Glomerular endothelial cell (primary cell): ENCODE data around the gene PRKG1. TPM values are rescaled to one million over a fixed set of nuclear protein-coding genes. Genes with fewer than 3 reads are reported as not detected.

ENCODE experiments used
- DNase-seq: peaks from one replicate; pipeline ENCODE4 v3.0.0-alpha.2; 2011; ENCODE audit warnings: low read depth, low spot score; ENCODE audit errors: extremely low read depth
- total RNA-seq: library from RNA; depleted of rRNA; stranded (reverse); fragments of >200 nt; gene quantifications from 2 replicates; pipeline ENCODE4 v1.2.3, GENCODE V29; 2015

Gene PRKG1
- total RNA-seq, 1 donor from 2014 or later, result 4.9 TPM

DNA sequence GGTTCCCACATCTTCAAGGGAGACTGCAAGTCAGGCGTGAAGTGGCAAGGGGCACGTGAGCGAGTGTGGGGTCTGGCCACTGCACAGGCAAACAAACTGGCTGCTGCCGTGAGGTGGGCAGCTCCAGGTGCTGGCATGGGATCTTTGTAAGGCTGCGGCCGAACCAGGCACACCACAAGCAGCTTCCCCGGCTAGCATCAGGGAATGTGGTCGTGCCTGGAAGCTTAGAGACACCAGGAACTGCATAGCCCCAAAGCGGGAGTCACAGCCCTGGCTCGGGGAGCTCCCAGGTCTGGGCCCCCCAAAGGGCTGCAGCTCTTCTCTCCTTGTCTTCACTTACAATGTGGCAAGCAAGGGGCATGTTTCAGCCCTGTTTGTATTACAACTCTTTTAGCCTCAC is 988.9 kb downstream of the PRKG1 start:
- DNase-seq, result no peak

DNA sequence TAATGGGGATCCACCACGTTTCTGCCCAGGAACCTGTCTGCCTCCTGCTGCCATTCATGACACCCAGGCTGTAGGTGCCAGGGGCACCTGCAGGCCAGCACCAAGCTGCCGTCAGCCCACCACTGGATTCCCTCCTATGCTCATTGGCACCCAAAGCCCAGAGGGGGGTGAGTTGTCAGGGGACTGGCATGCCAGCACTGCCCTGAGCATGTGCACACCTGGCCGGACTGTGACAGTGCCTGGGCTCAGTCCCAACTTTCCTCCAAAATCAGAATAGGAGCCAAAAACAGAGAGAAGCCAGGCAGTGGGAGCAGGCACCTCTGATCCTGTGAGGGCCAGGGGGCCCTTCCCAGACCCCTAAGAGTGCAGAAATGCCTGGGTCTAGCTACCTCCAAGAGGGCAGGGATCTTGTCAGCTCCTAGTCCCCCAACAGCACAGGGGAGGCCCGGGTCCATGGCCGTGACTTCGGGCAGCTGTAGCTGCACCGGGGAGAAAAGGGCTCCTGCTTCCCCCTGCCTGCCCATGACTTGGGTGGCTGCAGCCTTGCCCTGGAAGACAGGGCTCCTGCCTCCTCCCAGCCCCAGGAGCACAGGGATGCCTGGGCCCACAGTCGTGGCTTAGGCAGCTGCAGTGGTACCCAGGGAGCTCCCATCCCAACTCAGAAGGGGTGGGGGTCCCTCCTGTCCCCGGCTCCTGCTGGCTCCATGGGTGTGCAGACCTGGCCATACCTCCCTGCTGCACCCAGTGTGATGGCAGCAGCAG is 990.0 kb downstream of the PRKG1 start:
- no peak for DNase-seq

DNA sequence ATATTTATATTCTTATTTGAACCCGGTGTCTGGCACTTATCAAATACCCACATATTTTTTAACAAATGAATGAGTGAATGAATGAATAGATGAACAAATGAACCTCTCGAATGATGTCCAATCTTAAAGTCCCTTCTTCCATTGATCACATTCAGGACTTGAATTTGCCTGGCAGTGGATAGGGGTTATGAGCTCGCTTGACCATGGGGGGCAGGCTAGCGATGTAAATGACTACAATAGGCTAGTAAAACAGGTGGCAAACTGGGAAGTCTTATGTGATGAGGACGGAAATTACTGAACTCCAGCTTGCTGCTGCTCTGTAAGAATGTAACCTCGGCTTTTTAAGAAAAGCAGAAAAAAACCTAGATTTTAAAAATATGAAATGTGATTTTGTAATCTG is 992.1 kb downstream of the PRKG1 start:
- no peak for DNase-seq

DNA sequence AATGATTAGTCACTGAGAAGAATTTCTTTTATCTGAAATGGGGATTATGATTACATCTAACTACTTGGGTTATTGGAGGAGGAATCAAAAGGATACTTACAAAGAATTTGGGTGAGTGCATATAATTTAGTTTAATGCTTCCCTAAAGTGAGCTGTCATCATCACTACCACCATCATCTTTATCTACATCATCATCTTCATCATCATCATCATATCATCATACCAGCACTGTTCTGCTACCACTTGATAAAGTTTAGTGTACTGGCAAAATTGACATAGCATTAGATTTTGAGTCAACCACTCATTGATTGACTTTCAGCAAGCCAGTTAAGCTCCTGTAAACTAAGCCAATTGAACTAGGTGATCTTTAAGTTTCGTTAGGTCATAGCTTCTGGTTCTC is 994.2 kb downstream of the PRKG1 start:
- no peak for DNase-seq

DNA sequence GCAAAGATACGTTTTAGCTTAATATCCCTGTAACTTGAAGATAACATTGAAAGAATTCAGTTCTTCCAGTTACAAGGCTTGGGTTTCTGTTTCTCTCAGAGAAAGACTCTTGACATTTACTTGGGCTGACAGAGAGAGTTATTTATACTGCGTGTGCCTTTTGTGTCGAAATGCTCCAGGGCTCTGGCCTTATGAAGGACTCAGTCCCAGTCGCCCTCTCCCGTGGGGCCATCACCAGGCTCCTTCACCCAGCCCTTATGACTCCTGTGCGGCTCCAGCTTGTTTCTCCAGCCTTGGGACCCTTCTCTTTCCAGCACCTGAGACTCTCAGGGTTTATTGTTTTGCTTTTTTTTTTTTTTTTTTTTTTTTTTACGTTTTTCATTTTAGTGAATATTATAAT is 997.5 kb downstream of the PRKG1 start:
- no peak for DNase-seq

DNA sequence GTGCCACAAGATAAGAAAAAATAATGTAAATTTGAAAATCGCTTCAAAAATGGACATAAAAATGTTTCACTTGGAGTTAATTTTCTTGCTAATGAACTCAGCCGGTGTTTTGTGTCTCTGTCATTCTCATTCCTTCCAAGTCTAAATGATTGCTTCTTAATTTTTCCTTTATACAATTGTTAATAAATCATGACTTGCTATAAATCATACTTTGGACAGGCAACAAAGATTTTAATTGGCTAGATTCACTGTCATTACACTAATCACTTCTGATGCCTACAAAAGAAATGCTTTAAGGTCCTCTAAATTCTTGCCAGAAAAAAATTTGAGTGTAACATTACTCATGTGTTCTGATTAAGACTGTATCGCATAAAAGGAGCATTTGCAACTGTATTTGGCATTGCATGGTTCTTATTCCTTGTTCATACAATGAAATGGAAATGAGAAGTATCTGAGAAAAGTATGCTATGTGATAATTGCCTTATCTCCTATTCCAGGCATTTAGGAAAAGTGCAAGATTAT is 1000.3 kb downstream of the PRKG1 start:
- DNase-seq, result no peak

DNA sequence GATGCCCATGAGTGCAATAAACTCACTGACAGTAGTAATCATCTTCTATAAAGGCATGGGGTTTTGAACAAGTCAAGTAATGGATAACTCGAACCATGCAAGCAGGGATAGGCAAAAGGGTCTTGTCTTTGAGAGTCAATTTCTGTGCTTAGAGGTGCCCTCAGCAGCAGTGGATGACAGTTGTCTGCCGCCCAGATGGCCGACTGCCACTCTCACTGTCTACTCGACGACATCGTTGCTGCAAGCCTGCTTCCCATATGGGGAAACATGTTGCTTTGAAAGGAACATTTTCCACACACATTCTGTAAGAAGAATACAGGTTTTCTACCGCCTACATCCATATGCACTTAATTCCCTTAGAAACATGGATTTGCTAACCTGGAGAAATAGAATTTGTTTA is 1003.5 kb downstream of the PRKG1 start:
- DNase-seq, result no peak

DNA sequence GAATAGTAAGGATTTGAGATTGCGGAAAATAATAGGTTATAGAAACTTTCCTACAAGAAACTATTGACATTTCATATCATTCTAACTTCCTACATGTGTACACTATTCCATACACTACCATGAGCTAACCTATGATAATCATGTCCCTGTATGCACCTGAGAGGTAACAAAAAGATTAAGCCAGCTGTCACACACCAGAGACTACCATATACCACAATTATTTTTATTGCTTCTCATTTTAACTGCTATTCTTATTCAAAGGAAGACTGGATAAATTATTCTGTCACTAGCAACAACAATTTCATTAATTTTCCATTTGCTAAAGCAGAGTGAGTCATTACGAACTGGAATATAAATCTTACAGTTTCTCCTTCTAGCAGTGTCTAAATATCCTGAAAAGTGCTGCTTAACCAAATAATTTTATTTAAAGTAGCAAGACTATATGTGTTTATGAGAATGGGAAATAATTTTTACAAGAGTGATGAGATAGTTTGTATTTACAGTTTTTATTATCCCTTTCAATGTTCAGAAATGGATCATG is 1004.2 kb downstream of the PRKG1 start:
- DNase-seq, result no peak

DNA sequence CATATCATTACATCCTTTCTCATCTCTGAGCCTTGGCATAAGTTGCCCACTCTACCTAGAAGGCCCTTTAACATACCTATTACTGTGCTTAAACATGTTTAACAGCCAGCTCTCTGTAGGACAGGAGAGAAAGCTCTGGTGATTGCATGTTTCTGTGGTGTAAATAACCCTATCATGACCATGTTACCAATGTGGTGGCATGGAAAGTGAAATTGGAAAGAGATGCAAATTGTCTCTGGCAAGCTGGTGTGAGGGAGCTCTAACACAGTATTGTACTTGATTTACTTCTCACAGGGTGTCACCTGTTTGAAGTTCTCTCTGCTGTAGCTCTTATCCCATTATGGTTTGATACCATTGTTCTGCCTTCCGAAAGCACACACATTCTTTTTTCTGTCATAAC is 1008.0 kb downstream of the PRKG1 start:
- no peak for DNase-seq

DNA sequence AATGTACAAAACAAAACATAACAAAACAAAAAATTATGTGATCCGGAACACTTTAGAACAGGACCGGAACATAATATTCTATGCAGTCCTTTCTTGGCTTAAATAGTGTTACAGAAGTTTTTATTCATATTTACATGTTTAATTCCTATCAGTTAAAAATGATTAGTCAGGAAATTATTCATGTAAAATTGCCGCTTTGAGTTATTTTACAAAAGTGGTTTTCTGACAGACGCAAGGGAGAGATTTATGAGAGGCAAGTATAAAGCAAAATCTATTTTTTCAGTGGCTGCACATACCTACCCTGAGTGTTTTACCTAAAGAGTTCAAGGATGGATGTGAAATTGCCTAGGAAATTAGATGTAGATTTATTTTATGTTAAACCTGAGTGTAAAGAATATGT is 1009.1 kb downstream of the PRKG1 start:
- DNase-seq, result no peak

DNA sequence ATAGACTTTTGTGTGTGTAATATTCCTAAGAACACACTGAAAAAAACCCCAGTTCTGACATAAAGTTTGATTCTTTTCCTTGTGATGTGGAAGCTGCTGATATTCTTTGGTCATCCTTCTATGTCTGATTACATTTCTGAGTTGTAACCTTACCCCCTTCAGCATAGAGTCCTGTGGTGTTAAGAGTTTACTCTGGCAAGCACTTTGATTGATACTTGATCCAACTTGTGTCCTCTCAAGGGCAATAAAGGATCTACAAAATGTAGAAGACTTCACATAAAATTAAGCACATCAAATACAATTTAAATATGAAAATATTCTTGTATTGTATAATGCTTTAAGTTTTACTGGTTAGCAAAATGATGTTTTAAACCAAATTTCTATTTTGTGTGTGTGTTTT is 1018.1 kb downstream of the PRKG1 start:
- no peak for DNase-seq

DNA sequence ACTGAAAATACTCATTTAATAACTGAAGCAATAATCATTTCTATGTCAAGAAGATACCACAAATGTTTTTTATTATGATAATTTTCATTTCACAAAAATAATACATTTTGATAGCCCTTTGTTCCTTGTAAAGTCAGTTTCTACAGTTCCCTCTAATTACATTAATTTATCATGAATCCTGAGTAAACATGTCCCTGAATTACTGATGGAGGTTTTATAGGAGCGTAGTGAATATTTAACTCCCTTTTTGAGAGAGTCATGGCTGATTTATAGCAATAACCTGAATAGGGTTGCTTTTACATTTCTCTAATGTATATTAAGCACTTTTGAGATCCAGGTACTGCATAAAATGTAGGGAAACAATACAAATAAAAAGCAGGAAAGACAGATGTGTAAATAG is 1023.8 kb downstream of the PRKG1 start:
- DNase-seq, result no peak

DNA sequence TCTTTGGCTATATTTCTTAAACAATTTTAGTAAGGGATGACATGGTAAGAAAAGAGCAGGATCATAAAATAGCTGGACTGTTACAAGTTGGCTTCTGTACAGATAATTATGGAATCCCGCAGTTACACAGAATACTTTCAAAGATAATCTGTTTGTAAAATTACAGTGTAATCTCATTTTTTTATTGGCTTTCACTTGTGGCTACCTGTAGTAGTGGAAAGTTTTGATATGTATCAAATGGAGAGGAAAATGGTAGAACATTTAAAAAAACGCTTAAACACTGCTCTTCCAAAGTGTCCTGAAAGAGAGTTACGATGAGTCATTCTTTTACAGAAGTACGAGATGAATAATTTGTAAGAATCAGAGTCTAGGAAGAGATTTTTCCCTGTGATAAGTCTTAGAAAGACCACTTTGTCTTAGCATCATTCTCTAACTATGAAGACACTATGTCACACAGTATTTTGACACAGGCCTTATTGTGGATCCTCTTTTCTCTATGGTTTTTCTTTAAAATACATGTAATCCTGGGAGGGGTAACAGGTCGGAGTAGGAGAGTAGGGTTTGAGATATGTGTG is 1024.8 kb downstream of the PRKG1 start:
- no peak for DNase-seq

DNA sequence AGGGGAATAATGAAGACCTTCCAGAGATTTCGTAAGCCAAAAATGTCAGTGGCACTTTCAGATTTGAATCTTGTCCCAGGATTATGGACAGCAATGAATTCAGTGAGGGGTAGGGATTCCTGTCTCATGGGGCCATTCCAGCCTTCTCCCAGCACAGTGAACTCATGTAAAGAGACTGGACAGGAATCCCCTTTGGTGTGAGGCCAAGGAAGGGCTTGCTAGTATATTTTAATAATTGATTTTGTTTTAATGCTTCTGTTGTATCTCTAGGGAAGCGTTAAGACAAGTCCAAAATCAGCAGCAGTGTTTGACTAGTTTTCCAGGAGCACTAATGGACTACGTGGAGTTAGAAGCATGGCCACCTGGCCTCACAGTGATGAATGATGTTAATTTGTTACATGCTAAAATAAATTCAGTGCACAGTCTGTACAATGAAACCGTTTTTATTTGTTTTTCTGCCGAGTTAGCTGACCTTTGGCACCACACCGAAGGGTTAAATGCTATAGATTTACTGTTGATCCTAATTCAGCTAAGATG is 1025.8 kb downstream of the PRKG1 start:
- no peak for DNase-seq

DNA sequence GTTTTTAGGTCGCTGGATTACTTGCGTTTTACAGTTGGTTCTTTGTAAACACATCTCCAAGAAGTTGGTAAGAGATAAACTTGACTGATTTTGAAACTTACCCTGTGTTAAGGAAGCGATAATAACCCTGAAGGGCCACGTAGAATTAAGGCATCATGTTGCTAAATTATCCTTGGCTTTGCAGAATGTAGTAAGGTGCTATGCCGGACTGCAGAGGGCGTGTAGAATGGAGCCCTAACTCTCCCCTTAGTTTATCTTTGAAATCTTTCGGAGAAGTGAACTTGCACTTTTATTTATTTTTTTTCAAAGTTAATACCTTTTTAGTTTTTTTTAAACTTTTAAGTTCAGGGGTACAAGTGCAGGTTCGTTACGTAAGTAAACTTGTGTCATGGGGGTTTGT is 1031.0 kb downstream of the PRKG1 start:
- no peak for DNase-seq

DNA sequence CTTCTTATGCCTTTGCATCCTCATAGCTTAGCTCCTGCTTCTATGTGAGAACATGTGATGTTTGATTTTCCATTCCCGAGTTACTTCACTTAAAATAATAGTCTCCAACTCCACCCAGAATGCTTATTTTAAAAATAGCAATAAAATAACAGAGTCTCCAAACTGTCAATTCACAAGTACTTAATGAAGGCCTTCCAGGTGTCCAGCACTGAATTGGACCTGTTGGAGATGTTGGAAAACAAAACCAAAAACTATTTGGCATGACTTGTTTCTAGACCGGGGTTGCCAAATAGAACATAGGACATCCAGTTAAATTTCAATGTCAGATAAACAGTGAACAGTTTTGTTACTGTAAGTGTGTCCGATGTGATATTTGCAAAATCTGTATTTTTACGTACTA is 1031.7 kb downstream of the PRKG1 start:
- DNase-seq, result no peak

DNA sequence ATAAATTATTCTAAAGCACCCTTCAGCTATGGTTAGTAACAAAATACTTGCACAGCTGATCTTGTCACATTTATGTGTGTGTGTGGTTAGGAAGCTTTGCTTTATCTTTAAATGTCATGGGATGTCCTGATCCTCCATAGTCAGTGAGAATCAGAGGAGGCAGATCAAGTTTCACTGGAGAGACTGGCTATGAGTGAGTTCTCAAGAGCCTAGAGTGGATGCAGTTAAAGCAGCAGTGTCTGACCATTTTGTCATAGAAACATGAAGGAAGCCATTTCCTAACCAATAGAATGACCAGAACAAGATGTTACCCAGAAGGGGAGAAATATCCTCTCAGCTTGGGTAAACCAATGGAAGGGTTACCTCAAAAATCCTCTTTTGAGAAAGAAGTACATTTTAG is 1032.6 kb downstream of the PRKG1 start:
- no peak for DNase-seq

DNA sequence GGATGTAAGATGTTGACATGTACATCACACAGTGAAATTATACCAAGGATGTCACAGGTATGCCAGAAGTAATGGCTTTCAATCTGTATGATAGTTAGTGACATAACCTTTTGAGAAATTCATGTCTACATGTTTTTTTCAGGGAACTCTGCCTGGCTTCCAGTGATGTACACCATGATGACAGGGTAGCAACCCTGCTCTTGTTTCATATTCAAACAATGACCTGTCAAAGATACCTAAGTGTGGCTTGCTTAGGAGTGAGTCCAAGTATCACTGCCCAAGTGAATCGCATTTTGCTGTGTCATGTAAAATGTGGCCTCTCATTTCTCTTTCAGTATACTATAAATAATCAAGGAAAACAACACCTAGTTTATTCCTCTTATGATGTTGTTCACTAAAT is 1033.9 kb downstream of the PRKG1 start:
- no peak for DNase-seq

DNA sequence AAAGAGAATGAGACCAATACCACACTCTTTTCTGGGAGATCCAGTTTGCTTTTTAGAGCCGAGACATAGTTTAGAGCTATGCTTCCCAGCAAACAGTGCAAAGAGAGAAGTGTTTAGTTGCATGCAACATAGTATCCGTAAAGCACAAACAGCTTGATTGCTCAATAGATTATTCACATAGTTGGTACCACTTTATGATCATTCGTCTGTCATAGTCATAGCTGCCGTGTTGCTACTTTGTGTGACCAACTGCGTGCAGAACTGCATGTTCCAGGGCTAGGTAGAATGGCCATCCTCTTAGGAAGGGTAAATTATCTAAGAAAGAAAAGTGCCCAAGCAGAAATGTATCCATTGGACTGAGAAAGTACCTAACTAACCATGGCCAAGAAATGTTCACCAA is 1036.3 kb downstream of the PRKG1 start:
- DNase-seq, result no peak

DNA sequence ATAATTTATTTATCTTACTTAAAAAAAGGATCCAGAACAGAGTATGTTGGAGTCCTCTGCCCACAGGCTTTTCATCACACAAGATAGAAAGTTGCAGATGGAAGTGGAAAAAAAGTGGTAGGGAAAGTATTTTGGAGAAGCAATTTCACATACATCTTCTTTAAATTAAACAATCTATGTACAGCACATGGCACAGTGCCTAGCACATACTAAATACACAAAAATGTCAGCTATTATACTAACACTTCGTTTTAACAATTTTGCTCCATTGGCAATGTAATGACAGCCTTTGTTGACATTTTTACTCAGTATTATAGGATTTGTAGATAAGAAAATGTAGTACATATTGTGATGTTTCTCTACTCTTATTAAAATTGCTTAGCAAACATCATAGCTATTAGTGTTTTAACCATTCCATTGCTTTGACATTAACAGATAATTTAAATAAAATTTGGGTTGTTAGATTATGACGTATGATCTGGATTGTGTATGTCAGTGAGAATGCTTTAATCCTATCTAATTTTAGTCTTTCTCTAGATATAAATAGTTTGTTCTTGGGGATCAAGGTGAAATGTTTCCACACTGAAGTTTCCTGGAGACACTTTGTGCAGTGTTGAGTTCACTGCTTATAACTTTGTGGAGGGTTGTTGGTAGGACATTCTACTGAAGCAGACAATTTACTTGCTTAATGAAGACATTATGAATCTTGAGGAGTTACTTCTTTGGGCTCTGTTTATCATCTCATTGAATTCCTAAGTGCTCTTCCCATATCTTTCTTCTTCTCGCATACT is 1037.0 kb downstream of the PRKG1 start:
- no peak for DNase-seq

DNA sequence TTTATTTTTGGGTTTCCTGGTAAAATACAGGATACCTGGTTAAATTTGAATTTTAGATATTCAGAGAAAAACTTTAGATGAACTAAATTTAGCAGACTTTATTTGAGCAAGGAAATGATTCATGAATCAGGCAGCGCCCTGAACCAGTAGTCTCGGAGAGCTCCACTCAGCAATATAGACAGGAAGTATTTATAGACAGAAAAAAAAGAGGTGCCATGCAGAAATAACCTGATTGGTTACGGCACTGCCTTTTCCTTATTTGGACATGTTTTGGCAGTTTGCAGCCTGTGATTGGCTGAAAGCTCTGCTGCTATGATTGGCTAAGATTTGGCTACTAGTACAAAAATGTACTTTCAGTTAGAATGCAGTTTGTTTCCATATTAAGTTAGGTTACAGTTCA is 1041.5 kb downstream of the PRKG1 start:
- DNase-seq, result peak; percentile 10
